ENCODE results near the gene KCNH5.

DNA sequence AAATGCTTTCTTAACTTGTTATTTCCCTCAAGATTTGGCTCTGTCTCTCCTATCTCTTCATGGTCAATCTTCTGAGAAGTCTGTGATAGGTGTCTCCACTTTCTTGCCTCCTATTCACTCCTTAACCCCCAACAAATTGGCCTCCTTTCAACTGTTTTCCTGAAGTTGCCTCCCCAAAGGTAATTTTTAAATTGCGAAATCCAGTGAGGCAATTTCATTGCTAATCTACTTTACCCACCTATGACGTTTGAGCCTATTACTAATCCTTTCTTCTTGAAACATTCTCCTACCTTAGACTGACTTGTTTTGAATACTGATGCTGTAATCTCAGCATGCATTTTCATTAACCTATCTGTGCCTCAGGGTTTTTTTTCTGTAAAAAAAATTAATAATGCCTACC lies 6.0 kb upstream of the KCNH5 start:
- TF ChIP-seq CTCF (IDR thresholded peaks at IDR 0.05; ENCODE audit: poor library complexity): no peak
- no peak for TF ChIP-seq EZH2phosphoT487 (IDR thresholded peaks at IDR 0.05; ENCODE audit: low read depth, severe bottlenecking, unreplicated experiment)
- TF ChIP-seq EZH2 (IDR thresholded peaks at IDR 0.05; ENCODE audit: borderline replicate concordance): no peak

Measured in hepatocyte (in vitro differentiated cells).